Mammary epithelial cell (primary cell): ENCODE results near the gene ARHGAP5.

Experiments
- EZH2 ChIP-seq: IDR thresholded peaks from 2 replicates; pipeline ENCODE4 v1.6.1; 2012; ENCODE audit warnings: low read length, inconsistent platforms, borderline replicate concordance
- TF ChIP-seq, protein P1 (sequence below), 2 donors: IDR thresholded peaks in 1 of 2; conservative IDR thresholded peaks in 1 of 2; 2 replicates each; pipeline ENCODE4 v1.5.1; 2011 to 2012; ENCODE audit warnings: inconsistent platforms in 2 of 2, low read length in 2 of 2, mild to moderate bottlenecking in 2 of 2, control low read depth in 1 of 2, low read depth in 1 of 2; ENCODE audit not compliant: insufficient read depth in 1 of 2; ENCODE audit errors: extremely low read depth in 1 of 2

DNA sequence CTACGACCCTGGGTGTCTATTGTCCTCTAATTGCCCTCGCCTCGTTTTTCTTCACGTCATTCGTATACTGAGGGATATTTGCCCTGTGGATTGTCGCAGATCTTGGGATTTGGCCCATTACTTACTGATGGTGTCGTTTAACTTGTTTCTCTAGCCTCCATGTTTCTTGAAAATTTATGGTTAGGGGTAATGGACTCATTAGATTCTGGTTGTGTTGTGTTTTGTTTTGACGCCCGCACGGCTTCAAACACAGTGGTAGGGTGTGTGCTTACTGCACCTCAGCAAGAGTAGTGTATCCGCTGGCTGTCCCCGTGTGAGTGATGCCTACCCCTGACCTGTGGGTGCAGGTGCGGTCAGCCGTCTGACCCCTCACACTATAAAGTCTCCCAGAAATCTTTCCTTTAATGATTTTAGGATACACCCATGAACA lies 126.8 kb downstream of the ARHGAP5 start:
- TF ChIP-seq, protein P1, sequence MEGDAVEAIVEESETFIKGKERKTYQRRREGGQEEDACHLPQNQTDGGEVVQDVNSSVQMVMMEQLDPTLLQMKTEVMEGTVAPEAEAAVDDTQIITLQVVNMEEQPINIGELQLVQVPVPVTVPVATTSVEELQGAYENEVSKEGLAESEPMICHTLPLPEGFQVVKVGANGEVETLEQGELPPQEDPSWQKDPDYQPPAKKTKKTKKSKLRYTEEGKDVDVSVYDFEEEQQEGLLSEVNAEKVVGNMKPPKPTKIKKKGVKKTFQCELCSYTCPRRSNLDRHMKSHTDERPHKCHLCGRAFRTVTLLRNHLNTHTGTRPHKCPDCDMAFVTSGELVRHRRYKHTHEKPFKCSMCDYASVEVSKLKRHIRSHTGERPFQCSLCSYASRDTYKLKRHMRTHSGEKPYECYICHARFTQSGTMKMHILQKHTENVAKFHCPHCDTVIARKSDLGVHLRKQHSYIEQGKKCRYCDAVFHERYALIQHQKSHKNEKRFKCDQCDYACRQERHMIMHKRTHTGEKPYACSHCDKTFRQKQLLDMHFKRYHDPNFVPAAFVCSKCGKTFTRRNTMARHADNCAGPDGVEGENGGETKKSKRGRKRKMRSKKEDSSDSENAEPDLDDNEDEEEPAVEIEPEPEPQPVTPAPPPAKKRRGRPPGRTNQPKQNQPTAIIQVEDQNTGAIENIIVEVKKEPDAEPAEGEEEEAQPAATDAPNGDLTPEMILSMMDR (conservative IDR thresholded peaks at IDR 0.05 in 1 of 2, IDR thresholded peaks at IDR 0.05 in 1 of 2; ENCODE audit: extremely low read depth in 1 of 2, insufficient read depth in 1 of 2, low read depth in 1 of 2, low read length in 2 of 2) = no peak
- TF ChIP-seq EZH2 = no peak
